Mammary epithelial cell (primary cell): ENCODE results near the gene TCEAL7.

ENCODE experiments used
- CTCF ChIP-seq, 2 donors: IDR thresholded peaks in 1 of 2; conservative IDR thresholded peaks in 1 of 2; 2 replicates each; pipeline ENCODE4 v1.5.1; 2011 to 2012; ENCODE audit warnings: inconsistent platforms in 2 of 2, low read length in 2 of 2, mild to moderate bottlenecking in 2 of 2, control low read depth in 1 of 2, low read depth in 1 of 2; ENCODE audit not compliant: insufficient read depth in 1 of 2; ENCODE audit errors: extremely low read depth in 1 of 2
- EZH2 ChIP-seq: IDR thresholded peaks from 2 replicates; pipeline ENCODE4 v1.6.1; 2012; ENCODE audit warnings: low read length, inconsistent platforms, borderline replicate concordance

GRCh38 chrX:103304705-103305104, 25.3 kb upstream of the TCEAL7 start:
- TF ChIP-seq EZH2 (no peak), CTCF (conservative IDR thresholded peaks at IDR 0.05 in 1 of 2, IDR thresholded peaks at IDR 0.05 in 1 of 2; ENCODE audit: extremely low read depth in 1 of 2, insufficient read depth in 1 of 2, low read depth in 1 of 2, low read length in 2 of 2) (no peak)
